HepG2 (cell line): ENCODE results near the gene MPST. TPM values are rescaled to one million over a fixed set of nuclear protein-coding genes. Genes with fewer than 3 reads are reported as not detected.

Experiments
- ATF4 ChIP-seq, 2 experiments: fragments of 450-650 bp in 1 of 2; sonication (generic) in 1 of 2; formaldehyde crosslinking; IDR thresholded peaks; 2 replicates each; pipeline versions ENCODE4 v1.5.0 to v1.8.0; 2020 to 2022; ENCODE audit warnings: mild to moderate bottlenecking in 1 of 2, missing genetic modification reagents in 1 of 2
- GABPA ChIP-seq, 2 experiments: IDR thresholded peaks; 2 replicates each; pipeline ENCODE4 v1.6.1; 2011 to 2016; ENCODE audit warnings: low read depth in 2 of 2, low read length in 1 of 2, missing biosample characterization in 1 of 2, missing genetic modification characterization in 1 of 2
- HDAC1 ChIP-seq: sonication (generic); formaldehyde crosslinking; IDR thresholded peaks from 2 replicates; pipeline ENCODE4 v1.5.1; 2020; ENCODE audit warnings: mild to moderate bottlenecking, missing genetic modification reagents
- HDAC2 ChIP-seq: sonication (generic); formaldehyde crosslinking; IDR thresholded peaks from 2 replicates; pipeline ENCODE4 v1.4.0; 2020; ENCODE audit warnings: missing genetic modification reagents
- KDM1A ChIP-seq: IDR thresholded peaks from 2 replicates; pipeline ENCODE4 v1.6.1; 2016; ENCODE audit warnings: missing compliant biosample characterization
- MAX ChIP-seq: IDR thresholded peaks from 2 replicates; pipeline ENCODE4 v1.6.1; 2012; ENCODE audit warnings: inconsistent platforms
- NKX3-1 ChIP-seq: sonication (generic); formaldehyde crosslinking; IDR thresholded peaks from 2 replicates; pipeline ENCODE4 v1.5.0; 2020; ENCODE audit warnings: missing genetic modification reagents
- RAD21 ChIP-seq: fragments of 450-650 bp; formaldehyde crosslinking; IDR thresholded peaks from 2 replicates; pipeline ENCODE4 v1.5.0; 2020; ENCODE audit warnings: mild to moderate bottlenecking
- RXRB ChIP-seq: IDR thresholded peaks from 2 replicates; pipeline ENCODE4 v1.6.1; 2016; ENCODE audit warnings: borderline replicate concordance, missing genetic modification reagents, missing compliant biosample characterization
- SNAPC2 ChIP-seq: sonication (generic); formaldehyde crosslinking; IDR thresholded peaks from 2 replicates; pipeline ENCODE4 v1.8.1; 2022; ENCODE audit warnings: mild to moderate bottlenecking, missing genetic modification reagents
- STAG1 ChIP-seq: sonication (generic); formaldehyde crosslinking; IDR thresholded peaks from 2 replicates; pipeline ENCODE4 v1.4.0; 2020; ENCODE audit warnings: missing genetic modification reagents
- ZBTB7A ChIP-seq: sonication (generic); formaldehyde crosslinking; IDR thresholded peaks from 2 replicates; pipeline ENCODE4 v1.8.0; 2022; ENCODE audit warnings: mild to moderate bottlenecking, missing genetic modification reagents
- ZHX2 ChIP-seq, 2 experiments: sonication (generic) in 1 of 2; formaldehyde crosslinking in 1 of 2; IDR thresholded peaks; 2 replicates each; pipeline versions ENCODE4 v1.6.1 to v1.9.0; 2014 to 2022; ENCODE audit warnings: antibody characterized with exemption in 1 of 2, borderline replicate concordance in 1 of 2, inconsistent platforms in 1 of 2, low read depth in 1 of 2, missing genetic modification reagents in 1 of 2
- ZNF589 ChIP-seq: sonication (generic); formaldehyde crosslinking; conservative IDR thresholded peaks from 2 replicates; pipeline ENCODE4 v1.8.0; 2022; ENCODE audit warnings: mild to moderate bottlenecking, moderate library complexity, missing genetic modification reagents
- ZNF597 ChIP-seq: sonication (generic); formaldehyde crosslinking; IDR thresholded peaks from 2 replicates; pipeline ENCODE4 v1.5.0; 2020; ENCODE audit warnings: missing genetic modification reagents
- ZSCAN9 ChIP-seq: IDR thresholded peaks from 2 replicates; pipeline ENCODE4 v1.6.1; 2016; ENCODE audit warnings: borderline replicate concordance
- polyA plus RNA-seq, 8 experiments: library from polyadenylated mRNA; depleted of rRNA in 3 of 8; stranded (reverse) in 7 of 8; unstranded in 1 of 8; fragments of >200 nt; fragmentation: Illumina TruSeq in 4 of 8; extraction: Trizol in 4 of 8; gene quantifications; 2 replicates each; pipeline versions ENCODE4 v1.2.1 to v1.2.3, GENCODE V29; 2011 to 2016; ENCODE audit warnings: low read depth in 4 of 8, missing spikeins in 1 of 8, mixed read lengths in 1 of 8; ENCODE audit not compliant: insufficient read depth in 1 of 8
- total RNA-seq, 5 experiments: library from RNA; depleted of rRNA; stranded (reverse); fragments of >200 nt; fragmentation: Illumina TruSeq; extraction: Trizol; gene quantifications; 2 replicates each; pipeline ENCODE4 v1.2.3, GENCODE V29; 2016; ENCODE audit warnings: low read depth in 1 of 5

MPST gene
- total and polyA plus RNA-seq, 2 of the 13 experiments (the other 11 are each of a cell fraction or from before 2014, with no cell fraction given): 133 to 141 TPM

GRCh38 chr22:37043828-37044538 lies 24.4 kb downstream of the MPST start (continued):
- TF ChIP-seq MAX (peak; percentile 44; the same call in 1 of the 2 replicates), RXRB (CRISPR knock-in tag) (peak; percentile 68; the same call in 1 of the 2 replicates), ZHX2 (IDR thresholded peaks at IDR 0.05; ENCODE audit: low read depth) (0 out of 2 replicates have a peak, but pooled peaks have one; percentile 12), ZHX2 (CRISPR knock-in tag; IDR thresholded peaks at IDR 0.05; ENCODE audit: borderline replicate concordance) (no peak), ATF4 (CRISPR knock-in tag; IDR thresholded peaks at IDR 0.05) (peak in 1 of 2 experiments; percentile 57; a peak in 1 of 4 replicates), ZNF589 (CRISPR knock-in tag) (0 out of 2 replicates have a peak, but pooled peaks have one; percentile 46), STAG1 (CRISPR knock-in tag) (peak; percentile 85), NKX3-1 (CRISPR knock-in tag) (0 out of 2 replicates have a peak, but pooled peaks have one; percentile 33), ZSCAN9 (CRISPR knock-in tag) (peak; percentile 24; the same call in 1 of the 2 replicates), KDM1A (no peak), HDAC2 (CRISPR knock-in tag) (no peak; the same call in 1 of the 2 replicates), RAD21 (CRISPR knock-in tag) (peak; percentile 93), GABPA (IDR thresholded peaks at IDR 0.05; ENCODE audit: low read depth, low read length) (no peak), GABPA (CRISPR knock-in tag; IDR thresholded peaks at IDR 0.05; ENCODE audit: low read depth) (peak; percentile 53; the same call in 1 of the 2 replicates), SNAPC2 (CRISPR knock-in tag) (0 out of 2 replicates have a peak, but pooled peaks have one; percentile 52), ZNF597 (CRISPR knock-in tag) (no peak), HDAC1 (CRISPR knock-in tag) (peak; percentile 71), ZBTB7A (CRISPR knock-in tag) (peak; percentile 41; the same call in 1 of the 2 replicates)
